ENCODE measurements around the gene RPL4.
"Not testable (repeated sequence)": the region's sequence is repeated elsewhere in the genome, so short reads cannot be mapped to it uniquely, and the experiment has no call there.

Gene RPL4

GRCh38 chr15:66504563-66505429, at the start of gene RPL4, which contains the start of gene ZWILCH:
Gene RPL4 (minus strand): TSS chr15:66504855. CDS start chr15:66504790, 65 bp downstream.
Gene ZWILCH (plus strand): TSS chr15:66505326. CDS start chr15:66505339, 13 bp downstream.
- peak; percentile 91 for DNase-seq

GRCh38 chr15:66545255-66545654, 40.6 kb upstream of the RPL4 start:
- DNase-seq = no peak

GRCh38 chr15:66542896-66543295, 38.2 kb upstream of the RPL4 start:
- DNase-seq = no peak

GRCh38 chr15:66535056-66535455, 30.4 kb upstream of the RPL4 start:
- no peak for DNase-seq

- no peak for DNase-seq
Observed at GRCh38 chr15:66524838-66525237, 20.2 kb upstream of the RPL4 start.

- DNase-seq = no peak
Observed at GRCh38 chr15:66523926-66524325, 19.3 kb upstream of the RPL4 start.

- DNase-seq = no peak
Observed at GRCh38 chr15:66515901-66516322, 11.3 kb upstream of the RPL4 start.

- DNase-seq = no peak
Observed at GRCh38 chr15:66514586-66514985, 9.9 kb upstream of the RPL4 start.

- no peak for DNase-seq
Observed at GRCh38 chr15:66508293-66508883, 3.7 kb upstream of the RPL4 start.

- DNase-seq = no peak
Observed at GRCh38 chr15:66505818-66506217, 1.2 kb upstream of the RPL4 start.

- no peak for DNase-seq
Observed at GRCh38 chr15:66505430-66505811, 766 bp upstream of the RPL4 start.

GRCh38 chr15:66503780-66504562, 684 bp downstream of the RPL4 start:
- DNase-seq = no peak

GRCh38 chr15:66503041-66503648, 1.5 kb downstream of the RPL4 start:
- not testable (repeated sequence) for DNase-seq

- DNase-seq = no peak
Observed at GRCh38 chr15:66502491-66502890, 2.2 kb downstream of the RPL4 start.

- peak; percentile 48 for DNase-seq
Observed at GRCh38 chr15:66500346-66500745, 4.3 kb downstream of the RPL4 start.

GRCh38 chr15:66498501-66499386, 5.9 kb downstream of the RPL4 start:
- peak; percentile 56 for DNase-seq

GRCh38 chr15:66497502-66498455, 6.9 kb downstream of the RPL4 start, which contains the start of gene SNAPC5:
Gene SNAPC5 (minus strand): TSS chr15:66497762. CDS start chr15:66497731, 31 bp downstream.
- peak; percentile 100 for DNase-seq

GRCh38 chr15:66496951-66497501, 7.6 kb downstream of the RPL4 start:
- peak; percentile 64 for DNase-seq

GRCh38 chr15:66494262-66494661, 10.4 kb downstream of the RPL4 start:
- DNase-seq = no peak

GRCh38 chr15:66491846-66492245, 12.8 kb downstream of the RPL4 start:
- DNase-seq = no peak
